ENCODE data around the gene NR2F6.

The NR2F6 gene

GRCh38 chr19:17240062-17240752 is 5.5 kb downstream of the NR2F6 start:
- DNase-seq, result no peak

GRCh38 chr19:17237747-17238706 is 7.7 kb downstream of the NR2F6 start:
- no peak for DNase-seq

GRCh38 chr19:17236811-17237543 is 8.7 kb downstream of the NR2F6 start:
- no peak for DNase-seq

- no peak for DNase-seq
Measured at GRCh38 chr19:17235971-17236777, 9.5 kb downstream of the NR2F6 start.

- DNase-seq, result peak; percentile 89
Measured at GRCh38 chr19:17235300-17235970, 10.3 kb downstream of the NR2F6 start.

GRCh38 chr19:17234911-17235299 is 10.8 kb downstream of the NR2F6 start:
- DNase-seq, result peak; percentile 47

- no peak for DNase-seq
Measured at GRCh38 chr19:17232258-17232657, 13.5 kb downstream of the NR2F6 start.

GRCh38 chr19:17229890-17230289 is 15.8 kb downstream of the NR2F6 start:
- no peak for DNase-seq

GRCh38 chr19:17227798-17228367 is 17.8 kb downstream of the NR2F6 start:
- DNase-seq, result no peak

- DNase-seq, result peak; percentile 100
Measured at GRCh38 chr19:17226002-17226933, 19.5 kb downstream of the NR2F6 start, which contains the start of gene OCEL1. TSS of gene OCEL1 (plus strand) at chr19:17226226. CDS start at chr19:17226248, 22 bp downstream.

GRCh38 chr19:17225053-17225452 is 20.7 kb downstream of the NR2F6 start:
- DNase-seq, result no peak

GRCh38 chr19:17220207-17220758 is 25.4 kb downstream of the NR2F6 start:
- no peak for DNase-seq

- DNase-seq, result no peak
Measured at GRCh38 chr19:17219286-17219685, 26.4 kb downstream of the NR2F6 start.

- no peak for DNase-seq
Measured at GRCh38 chr19:17216058-17216670, 29.6 kb downstream of the NR2F6 start.

- peak; percentile 99 for DNase-seq
Measured at GRCh38 chr19:17215127-17215971, 30.4 kb downstream of the NR2F6 start, which contains the start of gene USE1. TSS of gene USE1 (plus strand) at chr19:17215357. CDS start at chr19:17215406, 49 bp downstream.

- DNase-seq, result no peak
Measured at GRCh38 chr19:17214508-17215126, 31.1 kb downstream of the NR2F6 start.

- DNase-seq, result no peak
Measured at GRCh38 chr19:17213334-17213733, 32.4 kb downstream of the NR2F6 start.

Data from right kidney (tissue), 1 donor.